ENCODE measurements around the gene RIPOR2. TPM values are rescaled to one million over a fixed set of nuclear protein-coding genes. Genes with fewer than 3 reads are reported as not detected.

RIPOR2 gene
- total RNA-seq, 1 donor: 0.72 TPM

GRCh38 chr6:24847402-24847801 is 88.4 kb downstream of the RIPOR2 start:
- no peak overlapping the region for H3K4me3 ChIP-seq (ENCODE audit: low read depth, low read length)
- TF ChIP-seq CTCF (IDR thresholded peaks at IDR 0.05; ENCODE audit: insufficient read depth, low read length): no peak
- no peak for DNase-seq (ENCODE audit: low read depth)

- no peak overlapping the region for H3K4me3 ChIP-seq (ENCODE audit: low read depth, low read length)
- no peak for DNase-seq (ENCODE audit: low read depth)
- TF ChIP-seq CTCF (IDR thresholded peaks at IDR 0.05; ENCODE audit: insufficient read depth, low read length): no peak
These were observed 90.2 kb downstream of the RIPOR2 start for GRCh38 chr6:24845578-24845977.

- H3K4me3 ChIP-seq (ENCODE audit: low read depth, low read length): no peak overlapping the region
- TF ChIP-seq CTCF (IDR thresholded peaks at IDR 0.05; ENCODE audit: insufficient read depth, low read length): no peak
- no peak for DNase-seq (ENCODE audit: low read depth)
These were observed 90.9 kb downstream of the RIPOR2 start for GRCh38 chr6:24844903-24845302.

GRCh38 chr6:24844061-24844460 is 91.7 kb downstream of the RIPOR2 start:
- no peak overlapping the region for H3K4me3 ChIP-seq (ENCODE audit: low read depth, low read length)
- no peak for TF ChIP-seq CTCF (IDR thresholded peaks at IDR 0.05; ENCODE audit: insufficient read depth, low read length)
- no peak for DNase-seq (ENCODE audit: low read depth)

- H3K4me3 ChIP-seq (ENCODE audit: low read depth, low read length): no peak overlapping the region
- no peak for TF ChIP-seq CTCF (IDR thresholded peaks at IDR 0.05; ENCODE audit: insufficient read depth, low read length)
- DNase-seq (ENCODE audit: low read depth): no peak
These were observed 95.6 kb downstream of the RIPOR2 start for GRCh38 chr6:24840187-24840586.

- no peak for TF ChIP-seq CTCF (IDR thresholded peaks at IDR 0.05; ENCODE audit: insufficient read depth, low read length)
- DNase-seq (ENCODE audit: low read depth): no peak
- H3K4me3 ChIP-seq (ENCODE audit: low read depth, low read length): no peak overlapping the region
These were observed 96.8 kb downstream of the RIPOR2 start for GRCh38 chr6:24838994-24839393.

GRCh38 chr6:24838081-24838480 is 97.7 kb downstream of the RIPOR2 start:
- TF ChIP-seq CTCF (IDR thresholded peaks at IDR 0.05; ENCODE audit: insufficient read depth, low read length): no peak
- no peak overlapping the region for H3K4me3 ChIP-seq (ENCODE audit: low read depth, low read length)
- DNase-seq (ENCODE audit: low read depth): peak; percentile 12
